GM23338 (cell line): ENCODE measurements around the gene FOXO3. TPM values are rescaled to one million over a fixed set of nuclear protein-coding genes. Genes with fewer than 3 reads are reported as not detected.

Experiments
- ATAC-seq: fragments of 200-7000 bp; cut with Tn5 transposase; 3 replicates; pipeline ENCODE4 v1.9.1; 2020
- DNase-seq: peaks from one replicate; pipeline ENCODE4 v3.0.0-alpha.2; 2015; ENCODE audit warnings: low spot score
- H2AFZ ChIP-seq: fragments of 200-600 bp; sonication (generic); 2 replicates; pipeline ENCODE4 v1.8.0; 2016; ENCODE audit warnings: antibody characterized with exemption, mild to moderate bottlenecking, moderate library complexity
- H3F3A ChIP-seq: fragments of 200-600 bp; sonication (generic); replicated peaks from 2 replicates; pipeline ENCODE4 v1.8.0; 2017; ENCODE audit warnings: antibody characterized with exemption, mixed run types, low read depth
- H3K27ac ChIP-seq: fragments of 200-600 bp; sonication (generic); 2 replicates; pipeline ENCODE4 v1.6.1; 2016; ENCODE audit warnings: low read depth
- H3K27me3 ChIP-seq: fragments of 200-600 bp; sonication (generic); 2 replicates; pipeline ENCODE4 v1.8.0; 2016; ENCODE audit warnings: mild to moderate bottlenecking, mixed run types, moderate library complexity; ENCODE audit not compliant: insufficient read depth
- H3K36me3 ChIP-seq: fragments of 200-600 bp; sonication (generic); 2 replicates; pipeline ENCODE4 v1.8.0; 2016; ENCODE audit warnings: mild to moderate bottlenecking; ENCODE audit not compliant: insufficient read depth
- H3K4me1 ChIP-seq: fragments of 200-600 bp; sonication (generic); 2 replicates; pipeline ENCODE4 v1.8.0; 2016; ENCODE audit warnings: mild to moderate bottlenecking, moderate library complexity; ENCODE audit not compliant: insufficient read depth
- H3K4me2 ChIP-seq: fragments of 200-600 bp; sonication (generic); 2 replicates; pipeline ENCODE4 v1.7.1; 2017; ENCODE audit warnings: mixed run types
- H3K4me3 ChIP-seq: fragments of 200-600 bp; sonication (generic); 2 replicates; pipeline ENCODE4 v1.6.1; 2016; ENCODE audit warnings: mixed run types
- H3K79me2 ChIP-seq: fragments of 200-600 bp; sonication (generic); replicated peaks from 2 replicates; pipeline ENCODE4 v1.8.0; 2017; ENCODE audit warnings: mild to moderate bottlenecking; ENCODE audit not compliant: insufficient read depth
- H3K9me2 ChIP-seq: fragments of 200-600 bp; sonication (generic); 2 replicates; pipeline ENCODE4 v1.8.0; 2017; ENCODE audit not compliant: insufficient read depth
- H4K20me1 ChIP-seq: fragments of 200-600 bp; sonication (generic); replicated peaks from 2 replicates; pipeline ENCODE4 v1.8.0; 2017; ENCODE audit warnings: mild to moderate bottlenecking; ENCODE audit not compliant: insufficient read depth
- H3K27ac Mint-ChIP-seq: 2 replicates; pipeline ENCODE4 v1.8.0; 2020; ENCODE audit warnings: inconsistent platforms, mild to moderate bottlenecking, moderate library complexity, mixed read lengths
- H3K27me3 Mint-ChIP-seq: 3 replicates; pipeline ENCODE4 v1.8.0; 2022; ENCODE audit warnings: low read depth, mild to moderate bottlenecking, moderate library complexity, mixed read lengths, inconsistent platforms; ENCODE audit not compliant: insufficient read depth, poor library complexity
- H3K36me3 Mint-ChIP-seq: 3 replicates; pipeline ENCODE4 v1.8.0; 2021; ENCODE audit warnings: low read depth, mild to moderate bottlenecking, inconsistent platforms, moderate library complexity, mixed read lengths
- H3K4me1 Mint-ChIP-seq: 3 replicates; pipeline ENCODE4 v1.8.0; 2020; ENCODE audit warnings: mild to moderate bottlenecking, inconsistent platforms, mixed read lengths
- H3K4me3 Mint-ChIP-seq: 3 replicates; pipeline ENCODE4 v1.8.0; 2021; ENCODE audit warnings: moderate library complexity, mild to moderate bottlenecking, inconsistent platforms, mixed read lengths
- H3K9me3 Mint-ChIP-seq: 3 replicates; pipeline ENCODE4 v1.8.0; 2020; ENCODE audit warnings: moderate library complexity, mild to moderate bottlenecking, inconsistent platforms, mixed read lengths
- CREB1 ChIP-seq: fragments of 250-450 bp; sonication (Bioruptor Pico); IDR thresholded peaks from 2 replicates; pipeline ENCODE4 v1.5.0; 2020; ENCODE audit warnings: low read depth, mild to moderate bottlenecking, moderate library complexity
- EZH2 ChIP-seq: fragments of 200-600 bp; sonication (generic); IDR thresholded peaks from one replicate; pipeline ENCODE4 v1.8.0; 2017; ENCODE audit warnings: antibody characterized with exemption, mild to moderate bottlenecking, low read depth; ENCODE audit not compliant: unreplicated experiment
- EZH2phosphoT487 ChIP-seq: fragments of 200-600 bp; sonication (generic); IDR thresholded peaks from one replicate; pipeline ENCODE4 v1.8.1; 2018; ENCODE audit warnings: antibody characterized with exemption; ENCODE audit not compliant: unreplicated experiment
- JUNB ChIP-seq: IDR thresholded peaks from one replicate; pipeline ENCODE4 v1.6.1; 2016; ENCODE audit warnings: antibody characterized with exemption; ENCODE audit not compliant: unreplicated experiment
- POLR2AphosphoS5 ChIP-seq: IDR thresholded peaks from 2 replicates; pipeline ENCODE4 v1.6.1; 2016; ENCODE audit warnings: antibody characterized with exemption, low read depth
- ZNF114 ChIP-seq: fragments of 250-450 bp; sonication (Bioruptor Pico); IDR thresholded peaks from 2 replicates; pipeline ENCODE4 v1.5.0; 2020; ENCODE audit warnings: mild to moderate bottlenecking, moderate library complexity
- ZNF331 ChIP-seq: fragments of 250-450 bp; sonication (Bioruptor Pico); IDR thresholded peaks from 2 replicates; pipeline ENCODE4 v1.5.0; 2020; ENCODE audit warnings: low read depth, mild to moderate bottlenecking, moderate library complexity
- polyA plus RNA-seq: library from polyadenylated mRNA; unstranded; fragments of >200 nt; fragmentation: Nextera tagmentation; extraction: Ambion mirVana; gene quantifications from 2 replicates; pipeline ENCODE4 v1.2.1, GENCODE V29; 2016
- total RNA-seq: library from RNA; depleted of rRNA; stranded (reverse); fragments of >200 nt; shearing (Covaris generic); gene quantifications from 2 replicates; pipeline ENCODE4 v1.2.3, GENCODE V29; 2014
- TF ChIP-seq, protein P1 (sequence below), 2 experiments: fragments of 200-600 bp in 1 of 2; sonication (generic) in 1 of 2; conservative IDR thresholded peaks; 2 replicates each; pipeline versions ENCODE4 v1.5.1 to v1.6.1; 2016 to 2017; ENCODE audit warnings: antibody characterized with exemption in 2 of 2, low read depth in 2 of 2, mild to moderate bottlenecking in 2 of 2, moderate library complexity in 1 of 2
- TF ChIP-seq, protein P2 (sequence below): fragments of 250-450 bp; sonication (Bioruptor Pico); IDR thresholded peaks from 2 replicates; pipeline ENCODE4 v1.5.0; 2020; ENCODE audit warnings: mild to moderate bottlenecking, moderate library complexity

The FOXO3 gene
- total and polyA plus RNA-seq, 2 experiments from 2014 or later, result 9.8 to 20.2 TPM

DNA sequence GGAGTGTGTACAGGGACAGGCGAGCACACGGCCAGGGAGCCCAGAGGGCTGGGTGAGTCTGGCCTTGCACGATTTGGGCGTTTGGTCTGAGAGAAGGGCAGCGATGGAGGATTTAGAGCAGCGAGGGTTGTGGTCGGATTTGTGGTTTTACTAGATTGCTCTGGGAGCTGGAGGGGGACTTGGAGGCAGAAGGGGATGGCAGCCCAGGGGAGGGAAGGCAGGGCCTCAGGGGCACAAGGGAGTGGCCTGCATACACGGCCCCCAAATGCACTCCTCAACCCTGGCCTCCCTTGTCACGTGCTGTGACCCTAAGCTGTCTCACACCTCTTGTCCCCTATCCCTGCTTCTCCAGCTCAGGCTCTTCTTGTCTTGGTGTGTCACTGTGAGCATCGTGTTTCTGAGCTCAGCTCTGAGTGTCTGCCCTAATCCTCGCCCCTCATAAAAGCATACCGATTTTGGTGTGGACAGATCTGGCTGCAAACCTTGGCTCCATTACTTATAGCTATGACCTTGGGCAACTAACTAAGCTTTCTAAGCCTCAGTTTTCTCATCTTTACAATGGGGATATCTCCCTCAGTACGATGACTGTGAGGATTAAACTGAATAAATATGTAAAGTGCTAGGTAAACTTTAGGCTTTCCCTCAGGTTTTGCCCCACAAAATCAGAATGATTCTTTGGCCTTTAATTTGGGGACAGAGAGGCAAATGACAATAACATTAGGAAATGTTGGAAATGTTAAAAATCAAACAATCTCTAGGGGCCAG, 167.4 kb downstream of the FOXO3 start:
- Histone ChIP-seq H3K79me2 (no peaks in the 10 kb centered on the region), H3K27ac (no peak overlapping the region), H3K4me2 (no peak overlapping the region), H2AFZ (no peak overlapping the region), H4K20me1 (no peaks in the 10 kb centered on the region), H3K36me3 (peaks cover 6% of the 10 kb centered on the region; the same call in 1 of the 2 replicates), H3K4me3 (no peak overlapping the region), H3F3A (peaks cover 6% of the 10 kb centered on the region; the same call in 1 of the 2 replicates), H3K27me3 (peaks cover 15% of the 10 kb centered on the region), H3K4me1 (peaks cover 26% of the 10 kb centered on the region), H3K9me2 (no peaks in the 10 kb centered on the region)
- no peak for TF ChIP-seq POLR2AphosphoS5
- no peak for TF ChIP-seq CREB1 (CRISPR knock-in tag)
- no peak for TF ChIP-seq EZH2
- TF ChIP-seq, protein P1, sequence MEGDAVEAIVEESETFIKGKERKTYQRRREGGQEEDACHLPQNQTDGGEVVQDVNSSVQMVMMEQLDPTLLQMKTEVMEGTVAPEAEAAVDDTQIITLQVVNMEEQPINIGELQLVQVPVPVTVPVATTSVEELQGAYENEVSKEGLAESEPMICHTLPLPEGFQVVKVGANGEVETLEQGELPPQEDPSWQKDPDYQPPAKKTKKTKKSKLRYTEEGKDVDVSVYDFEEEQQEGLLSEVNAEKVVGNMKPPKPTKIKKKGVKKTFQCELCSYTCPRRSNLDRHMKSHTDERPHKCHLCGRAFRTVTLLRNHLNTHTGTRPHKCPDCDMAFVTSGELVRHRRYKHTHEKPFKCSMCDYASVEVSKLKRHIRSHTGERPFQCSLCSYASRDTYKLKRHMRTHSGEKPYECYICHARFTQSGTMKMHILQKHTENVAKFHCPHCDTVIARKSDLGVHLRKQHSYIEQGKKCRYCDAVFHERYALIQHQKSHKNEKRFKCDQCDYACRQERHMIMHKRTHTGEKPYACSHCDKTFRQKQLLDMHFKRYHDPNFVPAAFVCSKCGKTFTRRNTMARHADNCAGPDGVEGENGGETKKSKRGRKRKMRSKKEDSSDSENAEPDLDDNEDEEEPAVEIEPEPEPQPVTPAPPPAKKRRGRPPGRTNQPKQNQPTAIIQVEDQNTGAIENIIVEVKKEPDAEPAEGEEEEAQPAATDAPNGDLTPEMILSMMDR (conservative IDR thresholded peaks at IDR 0.05; ENCODE audit: low read depth in 2 of 2), result no peak
- TF ChIP-seq, protein P2, sequence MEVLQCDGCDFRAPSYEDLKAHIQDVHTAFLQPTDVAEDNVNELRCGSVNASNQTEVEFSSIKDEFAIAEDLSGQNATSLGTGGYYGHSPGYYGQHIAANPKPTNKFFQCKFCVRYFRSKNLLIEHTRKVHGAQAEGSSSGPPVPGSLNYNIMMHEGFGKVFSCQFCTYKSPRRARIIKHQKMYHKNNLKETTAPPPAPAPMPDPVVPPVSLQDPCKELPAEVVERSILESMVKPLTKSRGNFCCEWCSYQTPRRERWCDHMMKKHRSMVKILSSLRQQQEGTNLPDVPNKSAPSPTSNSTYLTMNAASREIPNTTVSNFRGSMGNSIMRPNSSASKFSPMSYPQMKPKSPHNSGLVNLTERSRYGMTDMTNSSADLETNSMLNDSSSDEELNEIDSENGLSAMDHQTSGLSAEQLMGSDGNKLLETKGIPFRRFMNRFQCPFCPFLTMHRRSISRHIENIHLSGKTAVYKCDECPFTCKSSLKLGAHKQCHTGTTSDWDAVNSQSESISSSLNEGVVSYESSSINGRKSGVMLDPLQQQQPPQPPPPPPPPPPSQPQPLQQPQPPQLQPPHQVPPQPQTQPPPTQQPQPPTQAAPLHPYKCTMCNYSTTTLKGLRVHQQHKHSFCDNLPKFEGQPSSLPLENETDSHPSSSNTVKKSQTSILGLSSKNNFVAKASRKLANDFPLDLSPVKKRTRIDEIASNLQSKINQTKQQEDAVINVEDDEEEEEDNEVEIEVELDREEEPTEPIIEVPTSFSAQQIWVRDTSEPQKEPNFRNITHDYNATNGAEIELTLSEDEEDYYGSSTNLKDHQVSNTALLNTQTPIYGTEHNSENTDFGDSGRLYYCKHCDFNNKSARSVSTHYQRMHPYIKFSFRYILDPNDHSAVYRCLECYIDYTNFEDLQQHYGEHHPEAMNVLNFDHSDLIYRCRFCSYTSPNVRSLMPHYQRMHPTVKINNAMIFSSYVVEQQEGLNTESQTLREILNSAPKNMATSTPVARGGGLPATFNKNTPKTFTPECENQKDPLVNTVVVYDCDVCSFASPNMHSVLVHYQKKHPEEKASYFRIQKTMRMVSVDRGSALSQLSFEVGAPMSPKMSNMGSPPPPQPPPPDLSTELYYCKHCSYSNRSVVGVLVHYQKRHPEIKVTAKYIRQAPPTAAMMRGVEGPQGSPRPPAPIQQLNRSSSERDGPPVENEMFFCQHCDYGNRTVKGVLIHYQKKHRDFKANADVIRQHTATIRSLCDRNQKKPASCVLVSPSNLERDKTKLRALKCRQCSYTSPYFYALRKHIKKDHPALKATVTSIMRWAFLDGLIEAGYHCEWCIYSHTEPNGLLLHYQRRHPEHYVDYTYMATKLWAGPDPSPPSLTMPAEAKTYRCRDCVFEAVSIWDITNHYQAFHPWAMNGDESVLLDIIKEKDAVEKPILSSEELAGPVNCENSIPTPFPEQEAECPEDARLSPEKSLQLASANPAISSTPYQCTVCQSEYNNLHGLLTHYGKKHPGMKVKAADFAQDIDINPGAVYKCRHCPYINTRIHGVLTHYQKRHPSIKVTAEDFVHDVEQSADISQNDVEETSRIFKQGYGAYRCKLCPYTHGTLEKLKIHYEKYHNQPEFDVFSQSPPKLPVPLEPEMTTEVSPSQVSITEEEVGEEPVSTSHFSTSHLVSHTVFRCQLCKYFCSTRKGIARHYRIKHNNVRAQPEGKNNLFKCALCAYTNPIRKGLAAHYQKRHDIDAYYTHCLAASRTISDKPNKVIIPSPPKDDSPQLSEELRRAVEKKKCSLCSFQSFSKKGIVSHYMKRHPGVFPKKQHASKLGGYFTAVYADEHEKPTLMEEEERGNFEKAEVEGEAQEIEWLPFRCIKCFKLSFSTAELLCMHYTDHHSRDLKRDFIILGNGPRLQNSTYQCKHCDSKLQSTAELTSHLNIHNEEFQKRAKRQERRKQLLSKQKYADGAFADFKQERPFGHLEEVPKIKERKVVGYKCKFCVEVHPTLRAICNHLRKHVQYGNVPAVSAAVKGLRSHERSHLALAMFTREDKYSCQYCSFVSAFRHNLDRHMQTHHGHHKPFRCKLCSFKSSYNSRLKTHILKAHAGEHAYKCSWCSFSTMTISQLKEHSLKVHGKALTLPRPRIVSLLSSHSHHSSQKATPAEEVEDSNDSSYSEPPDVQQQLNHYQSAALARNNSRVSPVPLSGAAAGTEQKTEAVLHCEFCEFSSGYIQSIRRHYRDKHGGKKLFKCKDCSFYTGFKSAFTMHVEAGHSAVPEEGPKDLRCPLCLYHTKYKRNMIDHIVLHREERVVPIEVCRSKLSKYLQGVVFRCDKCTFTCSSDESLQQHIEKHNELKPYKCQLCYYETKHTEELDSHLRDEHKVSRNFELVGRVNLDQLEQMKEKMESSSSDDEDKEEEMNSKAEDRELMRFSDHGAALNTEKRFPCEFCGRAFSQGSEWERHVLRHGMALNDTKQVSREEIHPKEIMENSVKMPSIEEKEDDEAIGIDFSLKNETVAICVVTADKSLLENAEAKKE (CRISPR knock-in tag), result no peak
- TF ChIP-seq ZNF331 (CRISPR knock-in tag), result no peak
- no peak for TF ChIP-seq EZH2phosphoT487
- no peak for TF ChIP-seq ZNF114 (CRISPR knock-in tag)
- TF ChIP-seq JUNB, result no peak
- H3K36me3 Mint-ChIP-seq, result peaks cover 5% of the 10 kb centered on the region; the same call in 2 of the 3 replicates
- ATAC-seq (no peak), DNase-seq (no peak)
- H3K27ac Mint-ChIP-seq, result no peak overlapping the region
- peaks cover 11% of the 10 kb centered on the region for H3K27me3 Mint-ChIP-seq
- peaks cover 29% of the 10 kb centered on the region for H3K4me1 Mint-ChIP-seq
- peaks cover 9% of the 10 kb centered on the region for H3K9me3 Mint-ChIP-seq
- no peak overlapping the region for H3K4me3 Mint-ChIP-seq
